GM21717 (cell line): ENCODE measurements around the gene USHBP1.

Experiments used
- ATAC-seq: cut with Tn5 transposase; IDR thresholded peaks from one replicate; pipeline ENCODE4 v1.9.1; 2021; ENCODE audit warnings: mild to moderate bottlenecking, moderate library complexity; ENCODE audit not compliant: unreplicated experiment

Gene USHBP1

GRCh38 chr19:17263712-17264640 is 569 bp downstream of the USHBP1 start:
- ATAC-seq = no peak

GRCh38 chr19:17262557-17262956 is 2.0 kb downstream of the USHBP1 start:
- ATAC-seq = no peak

GRCh38 chr19:17260842-17261325 is 3.7 kb downstream of the USHBP1 start:
- ATAC-seq = no peak

GRCh38 chr19:17259934-17260333 is 4.6 kb downstream of the USHBP1 start:
- ATAC-seq = no peak

DNA sequence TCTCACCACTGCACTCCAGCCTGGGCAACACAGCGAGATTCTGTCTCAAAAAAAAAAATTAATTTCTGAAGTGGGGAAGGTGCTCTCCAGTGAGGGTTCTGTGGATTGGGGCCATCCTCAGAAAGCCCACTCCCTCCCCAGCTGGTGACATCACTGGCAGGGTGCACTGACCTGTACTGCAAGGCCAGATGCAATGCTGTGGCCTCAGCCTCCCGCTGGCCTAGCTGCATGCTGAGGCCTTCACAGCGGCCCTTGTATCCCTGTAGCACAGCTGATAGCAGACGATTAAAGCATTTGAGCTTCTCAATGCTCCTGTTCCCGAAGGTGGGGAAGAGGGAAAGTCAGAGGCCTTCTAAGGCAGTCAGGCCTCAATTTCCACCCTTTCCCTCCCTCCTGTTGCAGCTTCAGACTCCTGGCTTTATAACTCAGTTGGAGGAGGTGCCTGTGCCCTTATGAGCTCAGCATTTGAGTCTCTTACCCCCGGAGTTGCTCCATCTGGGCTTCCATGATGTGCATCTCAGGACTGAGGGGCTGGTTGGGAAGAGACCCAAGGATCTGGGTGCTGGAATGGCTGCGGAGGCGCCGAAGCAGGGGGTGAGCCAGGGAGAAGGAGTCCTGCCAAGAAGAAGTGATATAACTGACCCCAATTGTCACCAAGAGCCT is 5.3 kb downstream of the USHBP1 start:
- ATAC-seq = no peak

GRCh38 chr19:17256130-17256529 is 8.4 kb downstream of the USHBP1 start:
- ATAC-seq = no peak

GRCh38 chr19:17255150-17255621 is 9.4 kb downstream of the USHBP1 start:
- no peak for ATAC-seq

DNA sequence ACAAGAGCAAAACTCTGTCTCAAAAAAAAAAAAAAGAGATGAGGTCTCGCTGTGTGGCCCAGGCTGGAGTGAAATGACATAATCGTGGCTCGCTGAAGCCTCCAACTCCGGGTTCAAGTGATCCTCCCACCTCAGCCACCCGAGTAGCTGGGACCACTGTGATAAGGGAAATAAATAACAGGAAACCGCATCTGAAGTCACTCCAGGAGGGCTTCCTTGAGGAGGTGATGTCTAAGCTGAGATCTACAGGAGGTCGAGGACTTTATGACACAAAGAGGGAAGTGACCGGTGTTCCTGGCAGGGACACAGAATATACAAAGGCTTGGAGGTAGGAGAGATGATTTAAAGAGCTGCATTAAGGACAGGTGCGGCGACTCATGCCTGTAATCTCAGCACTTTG is 9.9 kb downstream of the USHBP1 start:
- no peak for ATAC-seq

- no peak for ATAC-seq
Observed at GRCh38 chr19:17249887-17250548, 14.5 kb downstream of the USHBP1 start.

DNA sequence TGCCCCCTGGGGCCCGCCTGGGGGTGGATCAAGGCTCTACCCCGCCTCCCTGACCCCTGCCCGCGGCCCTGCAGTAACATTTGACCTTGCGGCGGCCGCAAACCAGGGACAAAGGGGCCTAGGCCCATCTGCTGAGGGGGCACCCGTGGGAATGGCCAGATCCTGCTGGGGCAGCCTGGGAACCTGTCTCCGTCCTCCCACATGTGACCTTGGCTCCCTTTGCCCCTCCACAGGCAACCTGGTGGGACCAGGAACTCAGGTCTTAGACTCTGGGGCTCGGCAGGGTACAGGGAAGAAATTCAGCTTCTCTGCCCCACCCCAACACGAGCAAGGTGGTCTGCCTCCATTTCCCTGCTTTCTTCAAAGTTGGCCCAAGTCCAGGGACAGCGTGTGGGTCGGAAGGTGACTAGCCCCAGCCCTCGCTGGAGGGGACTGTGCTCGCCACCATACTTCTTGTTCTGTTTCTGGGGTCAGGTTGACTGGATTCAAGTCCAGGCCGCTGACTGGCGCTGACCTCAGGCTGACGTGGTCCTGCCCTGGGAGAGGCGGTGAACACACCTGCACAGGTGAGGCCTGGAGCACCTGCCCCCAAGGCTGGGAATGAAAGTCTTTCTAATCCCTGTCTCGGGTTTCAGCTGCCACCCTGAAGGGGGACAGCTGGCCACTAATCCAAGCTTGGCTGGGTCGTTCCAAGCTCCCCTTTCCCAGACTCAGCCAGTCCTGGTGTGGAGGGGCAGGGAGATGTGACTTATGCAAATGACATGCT is 16.4 kb downstream of the USHBP1 start:
- ATAC-seq = no peak

DNA sequence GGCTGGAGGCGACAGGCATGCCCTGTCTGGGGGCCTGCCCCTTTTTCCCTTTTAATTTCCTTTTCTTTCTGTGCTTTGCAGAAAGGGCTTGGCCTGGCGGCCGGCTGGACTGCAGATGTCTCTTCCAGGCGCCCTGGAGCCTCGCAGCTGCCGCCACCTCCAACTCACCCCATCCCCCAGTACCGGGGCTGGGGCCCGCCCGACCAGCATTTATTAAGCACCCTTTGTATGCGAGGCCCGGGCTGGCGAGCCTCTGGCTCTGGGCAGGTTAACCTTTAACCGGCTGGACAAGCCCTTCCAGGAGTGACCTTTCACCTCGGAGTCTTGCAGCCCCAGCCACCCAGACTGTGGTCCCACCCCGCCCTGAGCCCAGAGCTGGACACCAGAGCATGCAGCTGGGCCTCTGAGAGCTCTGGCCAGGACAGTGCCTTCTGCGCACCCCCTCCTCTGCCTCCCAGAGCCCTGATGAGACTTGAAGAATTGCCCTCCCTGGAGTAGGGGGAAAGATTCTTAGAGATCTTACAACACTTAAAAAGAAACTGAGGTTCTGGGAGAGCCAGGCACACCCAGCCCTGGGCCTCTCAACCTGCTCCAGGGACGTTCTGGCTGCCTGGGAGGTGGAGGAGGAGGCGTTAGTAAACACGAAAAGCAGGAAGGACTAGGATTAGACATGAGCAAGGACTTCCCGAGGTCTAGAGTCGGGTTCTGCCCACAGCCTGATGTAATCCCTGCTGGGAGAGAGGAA is 17.7 kb downstream of the USHBP1 start:
- ATAC-seq = no peak

DNA sequence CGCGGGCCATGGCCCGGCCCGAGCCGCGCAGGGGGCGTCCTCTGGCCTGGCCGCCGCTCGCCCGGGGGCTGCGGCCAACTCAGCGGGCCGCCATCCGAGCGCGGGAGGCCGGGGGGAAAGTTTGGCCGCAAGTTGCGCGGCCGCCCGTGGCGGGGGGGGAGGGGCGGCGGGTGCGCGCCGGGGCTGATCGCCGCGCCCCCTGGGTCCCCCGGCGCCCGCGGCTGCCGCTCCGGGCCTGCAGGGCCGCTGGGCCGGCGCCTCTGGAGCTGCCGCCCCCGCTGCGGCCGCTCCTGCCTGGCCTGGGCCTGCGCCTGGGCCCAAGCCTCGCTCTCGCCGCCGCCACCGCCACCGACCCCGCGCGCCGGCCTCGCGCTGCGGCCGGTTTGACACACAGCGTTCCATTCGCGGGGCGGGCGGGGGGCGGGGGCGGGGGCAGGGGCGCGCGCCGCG is 19.0 kb downstream of the USHBP1 start, which contains the start of gene NR2F6:
TSS of gene NR2F6 (minus strand) at position 385 of the 450 bp plus-strand sequence. CDS start 699 bp downstream, outside the sequence.
- ATAC-seq = no peak

DNA sequence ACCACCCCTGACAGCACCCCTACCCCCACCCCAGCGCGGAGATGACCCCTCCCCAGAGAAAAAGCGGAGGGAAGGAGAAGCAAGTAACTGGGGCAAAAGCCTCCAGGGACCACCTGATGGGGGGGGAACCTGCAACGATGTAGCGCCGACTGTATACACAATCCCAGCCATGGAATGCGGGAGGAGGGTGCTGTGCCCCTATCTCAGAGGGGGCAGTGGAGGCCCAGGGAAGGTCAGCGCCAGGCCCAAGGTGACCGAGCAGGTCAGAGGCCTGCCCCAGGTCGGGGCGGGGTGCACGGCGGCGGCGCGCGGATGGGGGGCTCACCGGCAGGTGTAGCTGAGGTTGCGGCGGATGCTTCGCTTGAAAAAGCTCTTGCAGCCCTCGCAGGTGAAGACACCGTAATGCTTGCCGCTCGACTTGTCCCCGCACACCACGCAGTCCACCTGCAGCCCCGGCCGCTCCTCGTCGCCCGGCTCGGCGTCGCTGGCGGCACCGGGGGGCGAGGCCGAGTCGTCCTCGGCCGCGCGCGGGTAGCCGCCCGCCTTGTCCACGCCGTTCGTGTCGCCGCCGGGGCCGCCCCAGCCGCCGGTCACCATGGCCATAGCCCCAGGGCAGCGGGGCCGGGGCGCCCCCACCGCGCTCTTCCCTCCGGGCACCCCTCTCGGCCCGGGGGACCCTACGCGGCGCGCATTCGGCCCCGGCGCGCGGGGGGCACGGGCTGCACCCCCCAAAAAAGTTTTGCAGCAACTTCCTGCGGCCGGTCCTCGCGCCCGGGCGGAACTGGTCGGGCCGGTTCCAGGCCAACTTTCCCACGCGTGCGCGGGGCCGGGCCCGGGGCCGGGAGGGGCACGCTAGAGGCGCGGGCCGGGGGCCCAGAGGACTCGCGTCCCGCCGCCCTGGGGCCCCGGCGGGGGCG is 19.7 kb downstream of the USHBP1 start:
- ATAC-seq = no peak

DNA sequence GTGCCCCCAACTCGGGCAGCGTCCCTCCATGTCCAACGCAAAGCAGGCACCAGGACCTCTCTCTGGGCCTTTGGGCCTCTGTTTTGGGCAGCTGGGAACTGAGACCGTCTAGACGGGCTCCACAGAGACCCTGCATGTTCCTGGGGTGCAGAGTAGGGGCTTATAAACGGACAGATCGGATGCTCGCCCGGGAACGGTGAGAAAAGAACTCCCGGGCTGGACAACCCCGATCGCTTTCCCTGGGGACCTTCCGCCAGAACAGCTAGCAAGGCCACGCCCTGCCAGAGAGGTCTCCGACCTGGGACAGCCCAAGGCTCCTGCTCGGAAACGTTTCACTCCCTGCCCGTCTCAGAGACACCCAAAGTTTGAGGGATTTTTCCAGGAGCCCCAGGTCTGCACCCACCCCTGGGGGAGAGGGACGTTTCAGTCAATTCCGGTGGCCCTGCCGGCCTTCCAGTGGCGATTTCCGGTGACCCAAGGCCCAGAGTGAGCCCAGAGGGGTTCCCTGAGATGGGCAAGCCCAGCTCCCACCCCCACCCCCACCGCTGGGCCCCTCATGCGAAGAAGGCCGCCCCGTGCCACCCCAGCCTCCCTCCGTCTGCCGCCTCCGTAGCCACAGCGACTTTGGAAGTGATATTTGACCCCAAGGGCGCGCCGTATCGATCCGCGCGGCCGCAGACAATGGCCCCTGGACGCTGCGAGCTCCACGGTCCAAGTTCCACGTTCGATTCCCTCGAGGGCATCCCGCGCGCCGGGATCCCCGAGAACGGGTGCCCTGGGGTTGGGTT is 20.5 kb downstream of the USHBP1 start:
- no peak for ATAC-seq

DNA sequence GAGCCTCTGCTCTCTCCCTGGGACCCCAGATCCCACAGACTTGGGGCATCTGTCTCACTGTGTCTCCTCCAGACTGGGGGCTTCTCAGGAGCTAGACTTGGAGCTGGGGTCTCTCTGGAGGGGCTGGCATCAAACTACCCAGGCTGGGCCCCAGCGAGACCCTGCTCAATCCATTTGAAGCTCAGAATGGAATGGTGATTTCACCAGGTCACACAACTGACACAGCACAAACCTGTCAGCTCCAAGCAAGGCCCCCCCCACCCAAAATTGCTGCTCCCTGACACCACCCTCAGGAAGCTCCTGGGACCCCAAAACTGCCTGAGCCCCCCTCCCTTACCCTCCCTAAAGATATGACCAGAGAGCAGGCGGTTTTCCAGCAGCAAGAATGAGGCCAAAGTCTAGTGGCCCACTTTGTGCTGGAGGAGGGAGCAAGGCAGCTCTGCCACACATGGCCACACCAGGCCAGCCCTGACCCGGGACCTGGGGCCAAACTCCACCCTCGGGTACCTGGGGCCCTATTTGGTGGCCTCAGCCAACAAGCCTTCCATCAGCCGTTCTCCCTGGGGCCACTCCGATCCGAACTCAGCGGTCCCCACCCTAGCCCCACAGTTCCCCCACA is 21.2 kb downstream of the USHBP1 start:
- no peak for ATAC-seq

DNA sequence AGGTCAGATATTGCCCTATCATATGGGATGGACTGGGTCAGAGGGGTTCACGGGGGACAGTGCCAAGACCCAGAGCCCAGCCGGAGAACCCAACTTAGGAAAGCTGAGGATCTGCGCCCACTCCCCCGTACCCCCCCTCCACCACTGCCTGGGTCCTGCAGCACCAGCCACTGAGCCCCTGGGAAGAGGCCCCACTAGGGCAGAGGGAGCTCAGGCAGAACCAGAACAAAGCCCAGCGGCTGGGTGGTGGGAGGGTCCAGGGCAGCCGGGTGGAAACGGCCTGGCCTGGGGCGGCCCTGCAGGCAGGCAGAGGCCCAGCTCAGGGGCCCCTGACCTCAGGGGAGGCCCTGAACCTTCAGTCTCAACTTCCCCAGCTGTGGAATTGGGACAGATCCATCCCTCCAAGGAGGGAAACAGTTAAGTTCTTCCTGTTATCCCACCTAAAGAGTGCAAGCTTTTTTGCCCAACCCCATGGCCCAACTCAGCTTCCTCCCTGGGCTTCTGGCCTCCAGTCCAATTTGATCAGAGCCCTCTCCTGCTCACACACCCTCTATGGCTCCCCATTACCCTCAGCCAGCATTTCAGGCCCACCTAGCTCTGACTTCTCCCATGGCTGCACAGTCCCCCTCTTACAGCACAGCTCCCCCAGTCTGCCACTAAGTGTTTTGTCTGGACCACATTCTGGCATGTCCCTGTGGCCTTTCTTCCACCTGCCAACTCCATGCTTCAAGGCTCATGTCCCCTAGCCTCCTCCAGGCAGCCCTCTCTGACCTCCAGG is 21.9 kb downstream of the USHBP1 start:
- ATAC-seq = no peak
